B cell (primary cell): Measurements from ENCODE around the gene RNF213. TPM values are rescaled to one million over a fixed set of nuclear protein-coding genes. Genes with fewer than 3 reads are reported as not detected.

Experiments
- ATAC-seq: fragments of 200-7000 bp; cut with Tn5 transposase; one replicate; pipeline ENCODE4 v1.10.0; 2021; ENCODE audit warnings: low read depth, mild to moderate bottlenecking, moderate number of reproducible peaks, moderate library complexity
- CTCF ChIA-PET: fragments of 350-600 bp; sonication (Branson Sonifier 250); formaldehyde crosslinking; loops from one replicate; lab custom pipeline; 2021; ENCODE audit warnings: antibody characterized with exemption, inconsistent platforms; lab: Charles Lee
- POLR2A ChIA-PET: fragments of 350-600 bp; sonication (Branson Sonifier 250); formaldehyde crosslinking; loops from one replicate; lab custom pipeline; 2021; ENCODE audit warnings: antibody characterized with exemption; lab: Charles Lee
- DNase-seq: peaks from one replicate; pipeline ENCODE4 v3.0.0; 2013
- H2AFZ ChIP-seq: 2 replicates; pipeline ENCODE4 v1.6.1; 2012; ENCODE audit warnings: mild to moderate bottlenecking, low read depth, low read length; ENCODE audit not compliant: insufficient read depth, poor library complexity, severe bottlenecking
- H3K27ac ChIP-seq, 2 donors: 1 replicate in 1 of 2; 2 replicates in 1 of 2; pipeline ENCODE4 v1.5.1; 2012 to 2013; ENCODE audit warnings: low read length in 2 of 2, mild to moderate bottlenecking in 2 of 2, moderate library complexity in 1 of 2
- H3K27me3 ChIP-seq, 4 experiments: fragments of 200-600 bp in 1 of 4; sonication (generic) in 1 of 4; replicated peaks in 1 of 4; 1 replicate in 2 of 4; 2 replicates in 2 of 4; pipeline versions ENCODE4 v1.6.1 to v1.7.0; 2013 to 2016; ENCODE audit warnings: low read length in 3 of 4, mild to moderate bottlenecking in 2 of 4, mixed read lengths in 1 of 4, moderate library complexity in 1 of 4; ENCODE audit not compliant: insufficient read depth in 4 of 4, control insufficient read depth in 3 of 4; ENCODE audit errors: control extremely low read depth in 1 of 4
- H3K36me3 ChIP-seq, 2 experiments: replicated peaks in 1 of 2; 1 replicate in 1 of 2; 2 replicates in 1 of 2; pipeline versions ENCODE4 v1.6.1 to v1.7.1; 2013; ENCODE audit warnings: low read length in 1 of 2; ENCODE audit not compliant: insufficient read depth in 2 of 2, control insufficient read depth in 1 of 2; ENCODE audit errors: control extremely low read depth in 1 of 2, extremely low read depth in 1 of 2
- H3K4me1 ChIP-seq, 2 donors: fragments of 200-600 bp in 1 of 2; sonication (generic) in 1 of 2; 1 replicate in 1 of 2; 2 replicates in 1 of 2; pipeline versions ENCODE4 v1.5.1 to v1.6.1; 2013 to 2017; ENCODE audit warnings: low read length in 2 of 2; ENCODE audit not compliant: control insufficient read depth in 2 of 2, insufficient read depth in 2 of 2
- H3K4me2 ChIP-seq: replicated peaks from 2 replicates; pipeline ENCODE3; 2012; ENCODE audit warnings: mild to moderate bottlenecking, low read depth, low read length; ENCODE audit not compliant: poor library complexity, severe bottlenecking
- H3K4me3 ChIP-seq, 5 experiments: fragments of 200-600 bp in 1 of 5; sonication (generic) in 1 of 5; 1 replicate in 3 of 5; 2 replicates in 2 of 5; pipeline versions ENCODE4 v1.5.1 to v1.7.0; 2011 to 2016; ENCODE audit warnings: low read length in 4 of 5, mild to moderate bottlenecking in 4 of 5, low read depth in 2 of 5, control low read depth in 1 of 5, moderate library complexity in 1 of 5; ENCODE audit not compliant: insufficient read depth in 1 of 5; ENCODE audit errors: control extremely low read depth in 1 of 5, extremely low read depth in 1 of 5
- H3K79me2 ChIP-seq: fragments of 200-600 bp; sonication (generic); one replicate; pipeline ENCODE4 v1.6.0; 2016; ENCODE audit warnings: low read length; ENCODE audit not compliant: control insufficient read depth, insufficient read depth
- H3K9ac ChIP-seq: fragments of 200-600 bp; sonication (generic); 2 replicates; pipeline ENCODE4 v1.6.1; 2017; ENCODE audit warnings: mild to moderate bottlenecking, low read length, moderate library complexity
- H3K9me3 ChIP-seq, 3 donors: one replicate each; pipeline versions ENCODE4 v1.6.1 to v1.7.1; 2013; ENCODE audit warnings: low read length in 2 of 3; ENCODE audit not compliant: control insufficient read depth in 2 of 3, insufficient read depth in 1 of 3; ENCODE audit errors: control extremely low read depth in 1 of 3
- H4K20me1 ChIP-seq: 2 replicates; pipeline ENCODE4 v1.6.0; 2012; ENCODE audit warnings: mild to moderate bottlenecking, low read length; ENCODE audit not compliant: insufficient read depth, control insufficient read depth, poor library complexity, severe bottlenecking
- H3K27ac Mint-ChIP-seq: one replicate; pipeline ENCODE4 v1.8.0; 2021; ENCODE audit warnings: mixed read lengths
- H3K27me3 Mint-ChIP-seq: one replicate; pipeline ENCODE4 v1.8.0; 2021; ENCODE audit warnings: mixed read lengths
- H3K4me1 Mint-ChIP-seq: one replicate; pipeline ENCODE4 v1.8.0; 2021; ENCODE audit warnings: mixed read lengths
- H3K4me3 Mint-ChIP-seq: one replicate; pipeline ENCODE4 v1.8.0; 2021; ENCODE audit warnings: mixed read lengths
- H3K9me3 Mint-ChIP-seq: one replicate; pipeline ENCODE4 v1.8.0; 2022; ENCODE audit warnings: mixed read lengths; ENCODE audit not compliant: insufficient read depth
- CTCF ChIP-seq: fragments of 200-600 bp; IDR thresholded peaks from one replicate; pipeline ENCODE4 v1.8.0; 2022; ENCODE audit warnings: antibody characterized with exemption, mild to moderate bottlenecking
- EZH2 ChIP-seq: IDR thresholded peaks from 2 replicates; pipeline ENCODE4 v1.6.1; 2012; ENCODE audit warnings: borderline replicate concordance, low read depth, mild to moderate bottlenecking, moderate library complexity, low read length; ENCODE audit not compliant: insufficient read depth, poor library complexity, severe bottlenecking
- WGBS: methylation state at CpG from one replicate; pipeline ENCODE4 v1.1.5; 2013; ENCODE audit warnings: missing lambda C conversion rate; ENCODE audit not compliant: insufficient coverage; 5-methylcytosine and 5-hydroxymethylcytosine counted together
- intact Hi-C: fragments of 100-400 bp; cut with micrococcal nuclease; formaldehyde crosslinking; loops from one replicate; pipeline ENCODE4 v1.10.0; 2022
- polyA plus RNA-seq: library from polyadenylated mRNA; depleted of rRNA; stranded (reverse); fragments of >200 nt; gene quantifications from 2 replicates; pipeline ENCODE4 v1.2.3, GENCODE V29; 2012
- total RNA-seq, 2 donors: library from RNA; stranded (reverse); fragments of 120-200 nt in 1 of 2; gene quantifications; 1 replicate in 1 of 2; 2 replicates in 1 of 2; pipeline versions ENCODE4 v1.2.3 to v1.2.4, GENCODE V29; 2013 to 2022

Gene RNF213
- total and polyA plus RNA-seq, 2 donors (not counting 1 experiment from before 2014, with no cell fraction given) = 121 to 287 TPM

GRCh38 chr17:80374039-80374731, 113.5 kb downstream of the RNF213 start:
- no peaks in the 10 kb centered on the region for H3K27me3 Mint-ChIP-seq

More at GRCh38 chr17:80374039-80374731, 113.5 kb downstream of the RNF213 start:
- H3K4me3 Mint-ChIP-seq = no peak overlapping the region
- H3K4me1 Mint-ChIP-seq = no peaks in the 10 kb centered on the region
- H3K27ac Mint-ChIP-seq = no peak overlapping the region
- Histone ChIP-seq H4K20me1 (no peaks in the 10 kb centered on the region), H3K27ac (no peak overlapping the region), H3K4me1 (no peaks in the 10 kb centered on the region), H3K27me3 (no peaks in the 10 kb centered on the region), H3K9me3 (no peaks in the 10 kb centered on the region), H3K36me3 (peaks cover 9 to 98% of the 10 kb centered on the region in 2 experiments), H3K79me2 (no peaks in the 10 kb centered on the region), H3K4me3 (no peak overlapping the region), H3K4me2 (no peak overlapping the region), H3K9ac (no peak overlapping the region), H2AFZ (no peak overlapping the region)
- intact Hi-C loops = no loop called here
- no peak for ATAC-seq
- DNase-seq = no peak
- WGBS = 96% methylated on average over 22 of the region's 22 CpGs
- H3K9me3 Mint-ChIP-seq = no peaks in the 10 kb centered on the region
- ChIA-PET CTCF (interaction anchor here (0.6 kb wide), 1 partner anchor 21 kb away, joined by 3 read pairs; no protein-coding TSS in a partner anchor), POLR2A (no interaction called here)
- TF ChIP-seq CTCF = no peak
- no peak for TF ChIP-seq EZH2
